K562 (cell line): ENCODE results near the gene ARMC2.

Experiments
- BACH1 ChIP-seq: fragments of 200-800 bp; sonication (Bioruptor generic); IDR thresholded peaks from 2 replicates; pipeline ENCODE4 v1.6.1; 2016; ENCODE audit warnings: missing genetic modification characterization, missing compliant biosample characterization
- EP300 ChIP-seq: IDR thresholded peaks from 2 replicates; pipeline ENCODE4 v1.6.1; 2012; ENCODE audit warnings: low read length, improper control_type of control experiment
- KLF16 ChIP-seq: IDR thresholded peaks from 2 replicates; pipeline ENCODE4 v1.6.1; 2016; ENCODE audit warnings: antibody characterized with exemption
- MAX ChIP-seq: sonication (generic); formaldehyde crosslinking; IDR thresholded peaks from 2 replicates; pipeline ENCODE4 v1.9.0; 2022; ENCODE audit warnings: mild to moderate bottlenecking, missing genetic modification reagents
- NFXL1 ChIP-seq: fragments of 450-650 bp; formaldehyde crosslinking; IDR thresholded peaks from 2 replicates; pipeline ENCODE4 v1.4.0; 2021; ENCODE audit warnings: mild to moderate bottlenecking
- NR3C1 ChIP-seq: sonication (generic); formaldehyde crosslinking; IDR thresholded peaks from 2 replicates; pipeline ENCODE4 v1.8.1; 2022; ENCODE audit warnings: missing genetic modification reagents
- POLR2AphosphoS5 ChIP-seq: IDR thresholded peaks from 2 replicates; pipeline ENCODE4 v1.6.1; 2011; ENCODE audit warnings: mild to moderate bottlenecking, low read depth, low read length, moderate library complexity; ENCODE audit not compliant: control insufficient read depth, insufficient read depth
- RAD21 ChIP-seq, 2 experiments: fragments of 250-450 bp in 1 of 2; fragments of 450-650 bp in 1 of 2; sonication (Bioruptor Pico) in 1 of 2; formaldehyde crosslinking in 1 of 2; IDR thresholded peaks in 1 of 2; conservative IDR thresholded peaks in 1 of 2; 2 replicates each; pipeline versions ENCODE4 v1.4.0 to v1.8.0; 2020 to 2022; ENCODE audit warnings: mild to moderate bottlenecking in 2 of 2, moderate library complexity in 1 of 2
- RCOR1 ChIP-seq, 2 experiments: IDR thresholded peaks; 2 replicates each; pipeline ENCODE4 v1.6.1; 2012; ENCODE audit warnings: low read depth in 2 of 2, low read length in 2 of 2, borderline replicate concordance in 1 of 2, improper control_type of control experiment in 1 of 2
- SLC30A9 ChIP-seq: fragments of 250-450 bp; sonication (Bioruptor Pico); IDR thresholded peaks from 2 replicates; pipeline ENCODE4 v1.8.0; 2022; ENCODE audit warnings: mild to moderate bottlenecking, moderate library complexity
- SP2 ChIP-seq: IDR thresholded peaks from 2 replicates; pipeline ENCODE4 v1.6.1; 2011; ENCODE audit warnings: mild to moderate bottlenecking, low read depth, low read length, moderate library complexity; ENCODE audit not compliant: poor library complexity, severe bottlenecking; ENCODE audit errors: extremely low read depth
- USF2 ChIP-seq: sonication (generic); formaldehyde crosslinking; IDR thresholded peaks from 2 replicates; pipeline ENCODE4 v1.5.0; 2020; ENCODE audit warnings: missing genetic modification reagents
- ZBTB7A ChIP-seq: IDR thresholded peaks from 2 replicates; pipeline ENCODE4 v1.6.1; 2011; ENCODE audit warnings: low read depth, mild to moderate bottlenecking, low read length, moderate library complexity, borderline replicate concordance; ENCODE audit not compliant: control insufficient read depth
- ZNF274 ChIP-seq: IDR thresholded peaks from 2 replicates; pipeline ENCODE4 v1.6.1; 2011; ENCODE audit warnings: low read depth, mild to moderate bottlenecking, low read length, moderate library complexity, borderline replicate concordance

GRCh38 chr6:108870357-108870756 lies 22.1 kb downstream of the ARMC2 start:
- no peak for TF ChIP-seq ZNF274
- no peak for TF ChIP-seq SP2
- no peak for TF ChIP-seq NR3C1
- no peak for TF ChIP-seq EP300
- TF ChIP-seq ZBTB7A = no peak
- TF ChIP-seq SLC30A9 = no peak
- TF ChIP-seq BACH1 = no peak
- TF ChIP-seq NFXL1 (CRISPR knock-in tag) = no peak
- no peak for TF ChIP-seq POLR2AphosphoS5
- TF ChIP-seq KLF16 = no peak
- TF ChIP-seq RCOR1 (IDR thresholded peaks at IDR 0.05; ENCODE audit: borderline replicate concordance in 1 of 2, low read depth in 2 of 2, low read length in 2 of 2) = no peak
- TF ChIP-seq RAD21 (CRISPR knock-in tag; conservative IDR thresholded peaks at IDR 0.05 in 1 of 2, IDR thresholded peaks at IDR 0.05 in 1 of 2) = no peak
- no peak for TF ChIP-seq USF2 (CRISPR knock-in tag)
- TF ChIP-seq MAX (CRISPR knock-in tag) = no peak
